ENCODE data around the gene INPP4A.
A peak's percentile ranks its signal among the peaks of the same experiment; 100 is the strongest.

The INPP4A gene

GRCh38 chr2:98561902-98562695, 117.4 kb downstream of the INPP4A start:
- TF ChIP-seq, protein P1, sequence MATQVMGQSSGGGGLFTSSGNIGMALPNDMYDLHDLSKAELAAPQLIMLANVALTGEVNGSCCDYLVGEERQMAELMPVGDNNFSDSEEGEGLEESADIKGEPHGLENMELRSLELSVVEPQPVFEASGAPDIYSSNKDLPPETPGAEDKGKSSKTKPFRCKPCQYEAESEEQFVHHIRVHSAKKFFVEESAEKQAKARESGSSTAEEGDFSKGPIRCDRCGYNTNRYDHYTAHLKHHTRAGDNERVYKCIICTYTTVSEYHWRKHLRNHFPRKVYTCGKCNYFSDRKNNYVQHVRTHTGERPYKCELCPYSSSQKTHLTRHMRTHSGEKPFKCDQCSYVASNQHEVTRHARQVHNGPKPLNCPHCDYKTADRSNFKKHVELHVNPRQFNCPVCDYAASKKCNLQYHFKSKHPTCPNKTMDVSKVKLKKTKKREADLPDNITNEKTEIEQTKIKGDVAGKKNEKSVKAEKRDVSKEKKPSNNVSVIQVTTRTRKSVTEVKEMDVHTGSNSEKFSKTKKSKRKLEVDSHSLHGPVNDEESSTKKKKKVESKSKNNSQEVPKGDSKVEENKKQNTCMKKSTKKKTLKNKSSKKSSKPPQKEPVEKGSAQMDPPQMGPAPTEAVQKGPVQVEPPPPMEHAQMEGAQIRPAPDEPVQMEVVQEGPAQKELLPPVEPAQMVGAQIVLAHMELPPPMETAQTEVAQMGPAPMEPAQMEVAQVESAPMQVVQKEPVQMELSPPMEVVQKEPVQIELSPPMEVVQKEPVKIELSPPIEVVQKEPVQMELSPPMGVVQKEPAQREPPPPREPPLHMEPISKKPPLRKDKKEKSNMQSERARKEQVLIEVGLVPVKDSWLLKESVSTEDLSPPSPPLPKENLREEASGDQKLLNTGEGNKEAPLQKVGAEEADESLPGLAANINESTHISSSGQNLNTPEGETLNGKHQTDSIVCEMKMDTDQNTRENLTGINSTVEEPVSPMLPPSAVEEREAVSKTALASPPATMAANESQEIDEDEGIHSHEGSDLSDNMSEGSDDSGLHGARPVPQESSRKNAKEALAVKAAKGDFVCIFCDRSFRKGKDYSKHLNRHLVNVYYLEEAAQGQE (IDR thresholded peaks at IDR 0.05; ENCODE audit: insufficient replicate concordance, low read depth): no peak
- TF ChIP-seq POLR2AphosphoS5 (IDR thresholded peaks at IDR 0.05; ENCODE audit: low read depth) (no peak), CTCF (IDR thresholded peaks at IDR 0.05; ENCODE audit: insufficient read depth, low read length) (no peak), GABPA (IDR thresholded peaks at IDR 0.05; ENCODE audit: low read depth) (no peak), SPI1 (IDR thresholded peaks at IDR 0.05; ENCODE audit: borderline replicate concordance, low read depth) (no peak)
- Histone ChIP-seq H3K4me3 (replicated peaks; ENCODE audit: insufficient read depth, low read length) (no peak overlapping the region), H3K27ac (replicated peaks) (no peak overlapping the region), H3K27me3 (ENCODE audit: insufficient read depth, poor library complexity, severe bottlenecking) (no peaks in the 10 kb centered on the region)
- DNase-seq (ENCODE audit: low read depth in 1 of 2, low spot score in 1 of 2): no peak

DNA sequence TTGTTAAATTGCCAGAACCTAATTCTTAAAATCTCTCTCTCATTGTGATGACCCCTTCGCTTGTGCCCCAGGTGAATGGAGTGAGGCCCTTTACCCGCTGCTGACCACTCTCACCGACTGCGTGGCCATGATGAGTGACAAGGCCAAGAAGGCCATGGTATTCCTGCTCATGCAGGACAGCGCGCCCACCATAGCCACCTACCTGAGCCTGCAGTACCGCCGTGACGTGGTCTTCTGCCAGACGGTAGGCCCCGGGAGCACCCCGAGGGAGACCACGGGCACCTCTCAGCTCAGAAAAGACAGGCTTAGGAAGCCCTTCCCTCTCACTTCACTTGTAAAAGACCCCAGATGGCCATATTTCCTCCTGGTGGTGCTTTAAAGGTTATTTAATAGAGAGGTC, 118.7 kb downstream of the INPP4A start:
- Histone ChIP-seq H3K27ac (replicated peaks) (no peak overlapping the region), H3K27me3 (ENCODE audit: insufficient read depth, poor library complexity, severe bottlenecking) (no peaks in the 10 kb centered on the region), H3K4me3 (replicated peaks; ENCODE audit: insufficient read depth, low read length) (no peak overlapping the region)
- TF ChIP-seq SPI1 (IDR thresholded peaks at IDR 0.05; ENCODE audit: borderline replicate concordance, low read depth) (no peak), POLR2AphosphoS5 (IDR thresholded peaks at IDR 0.05; ENCODE audit: low read depth) (no peak), GABPA (IDR thresholded peaks at IDR 0.05; ENCODE audit: low read depth) (no peak), CTCF (IDR thresholded peaks at IDR 0.05; ENCODE audit: insufficient read depth, low read length) (no peak)
- TF ChIP-seq, protein P1 (IDR thresholded peaks at IDR 0.05; ENCODE audit: insufficient replicate concordance, low read depth): no peak
- DNase-seq (ENCODE audit: low read depth in 1 of 2, low spot score in 1 of 2): no peak

- H3K27ac ChIP-seq (replicated peaks): peak overlapping the region; percentile 29
- peak; percentile 45 to 53 for DNase-seq (ENCODE audit: low read depth in 1 of 2, low spot score in 1 of 2)
- H3K27me3 ChIP-seq (ENCODE audit: insufficient read depth, poor library complexity, severe bottlenecking): no peaks in the 10 kb centered on the region
- TF ChIP-seq CTCF (IDR thresholded peaks at IDR 0.05; ENCODE audit: insufficient read depth, low read length) (no peak), POLR2AphosphoS5 (IDR thresholded peaks at IDR 0.05; ENCODE audit: low read depth) (peak; percentile 42)
- H3K4me3 ChIP-seq (replicated peaks; ENCODE audit: insufficient read depth, low read length): no peak overlapping the region
Measured at GRCh38 chr2:98564541-98565132, 120.0 kb downstream of the INPP4A start.

Measured in HL-60 (cell line).